NCI-H2107 treated with DMSO at 0.1 percent for 48 hours (cell line): Measurements from ENCODE around the gene CFAP90.

Source experiments
- DNase-seq: peaks from one replicate; lab custom pipeline; 2025; ENCODE audit not compliant: unreplicated experiment; lab: John Stamatoyannopoulos, UW

The CFAP90 gene, protein sequence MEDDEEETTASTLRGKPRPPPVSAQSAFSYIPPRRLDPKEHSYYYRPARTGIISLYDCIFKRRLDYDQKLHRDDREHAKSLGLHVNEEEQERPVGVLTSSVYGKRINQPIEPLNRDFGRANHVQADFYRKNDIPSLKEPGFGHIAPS

DNA sequence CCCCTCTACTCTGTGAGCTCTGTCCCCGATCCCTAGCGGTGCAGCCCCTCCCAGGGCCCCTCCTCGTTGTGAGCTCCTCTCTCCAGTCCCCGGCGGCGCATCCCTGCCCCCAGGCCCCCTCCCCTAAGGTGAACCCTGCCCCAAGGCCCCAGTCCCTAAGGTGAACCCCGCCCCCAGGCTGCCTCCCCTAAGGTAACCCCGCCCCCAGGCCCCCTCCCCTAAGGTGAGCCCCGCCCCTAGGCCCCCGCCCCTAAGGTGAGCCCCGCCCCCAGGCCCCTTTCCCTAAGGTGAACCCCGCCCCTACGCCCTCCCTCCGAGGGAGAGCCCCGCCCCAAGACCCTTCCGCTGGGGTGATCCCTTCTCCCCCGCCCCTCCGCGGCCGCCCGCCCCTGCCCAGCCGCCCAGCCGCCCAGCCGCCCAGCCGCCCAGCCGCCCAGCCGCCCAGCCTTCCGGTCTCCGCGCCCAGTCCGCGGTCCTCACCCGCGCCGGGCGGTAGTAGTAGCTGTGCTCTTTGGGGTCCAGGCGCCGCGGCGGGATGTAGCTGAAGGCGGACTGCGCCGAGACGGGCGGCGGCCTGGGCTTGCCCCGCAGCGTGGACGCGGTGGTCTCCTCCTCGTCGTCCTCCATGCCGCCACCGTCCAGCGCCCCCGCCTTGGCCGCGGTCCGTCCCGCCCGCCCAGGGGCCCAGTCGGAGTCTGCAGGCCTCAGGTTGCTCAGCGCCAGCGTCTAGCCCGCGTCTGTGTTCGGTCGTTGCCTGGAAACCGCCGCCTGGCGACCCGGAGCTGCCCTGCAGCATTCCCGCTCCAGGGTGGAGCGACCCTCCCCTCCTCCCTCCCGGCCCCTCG, at the start of gene CFAP90:
TSS of gene CFAP90 (minus strand) at position 739 of the 845 bp plus-strand sequence. CDS start at position 627, 112 bp downstream.
- DNase-seq = peak; percentile 34

DNA sequence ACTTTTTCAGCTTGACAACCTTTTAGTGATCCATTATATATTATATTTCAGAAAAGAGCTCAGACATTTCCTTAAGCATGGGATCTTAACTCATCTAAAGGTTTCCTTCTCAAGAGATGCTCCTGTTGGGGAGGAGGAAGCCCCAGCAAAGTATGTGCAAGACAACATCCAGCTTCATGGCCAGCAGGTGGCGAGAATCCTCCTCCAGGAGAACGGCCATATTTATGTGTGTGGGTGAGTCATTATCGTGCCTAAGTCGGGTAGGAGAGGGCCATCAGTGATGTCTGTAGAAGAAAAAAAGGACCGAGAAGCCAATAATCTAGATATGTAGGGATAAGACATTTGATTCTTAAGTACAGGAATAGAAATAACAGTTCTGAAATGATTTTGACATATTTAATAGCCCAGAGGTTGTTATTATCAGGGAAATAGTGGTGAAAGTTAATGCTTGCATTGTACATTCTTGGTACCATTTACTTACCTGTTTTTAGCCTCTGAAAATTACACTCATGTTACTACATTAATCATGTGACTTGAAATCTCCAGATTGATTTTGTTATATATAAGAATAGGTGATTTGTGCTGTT, 46.2 kb upstream of the CFAP90 start:
- no peak for DNase-seq

DNA sequence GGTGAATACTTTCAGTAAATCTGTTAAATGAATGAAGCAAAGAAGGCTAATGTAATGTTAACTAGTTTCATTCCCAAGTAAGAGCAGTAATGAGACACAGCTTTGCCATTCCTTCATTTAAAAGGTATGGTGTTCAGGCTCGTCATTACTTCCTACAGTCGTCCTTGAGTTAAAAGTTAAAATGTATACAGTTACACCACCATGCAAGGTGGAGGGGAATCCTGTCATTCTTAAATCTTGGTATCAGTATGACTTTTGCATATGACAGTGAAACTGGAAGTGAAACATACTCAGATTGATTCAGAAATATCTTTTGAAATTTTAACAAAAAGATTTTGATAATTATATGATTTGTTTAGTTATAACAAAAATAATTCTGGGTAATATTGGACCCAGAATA, 43.9 kb upstream of the CFAP90 start:
- DNase-seq = no peak

DNA sequence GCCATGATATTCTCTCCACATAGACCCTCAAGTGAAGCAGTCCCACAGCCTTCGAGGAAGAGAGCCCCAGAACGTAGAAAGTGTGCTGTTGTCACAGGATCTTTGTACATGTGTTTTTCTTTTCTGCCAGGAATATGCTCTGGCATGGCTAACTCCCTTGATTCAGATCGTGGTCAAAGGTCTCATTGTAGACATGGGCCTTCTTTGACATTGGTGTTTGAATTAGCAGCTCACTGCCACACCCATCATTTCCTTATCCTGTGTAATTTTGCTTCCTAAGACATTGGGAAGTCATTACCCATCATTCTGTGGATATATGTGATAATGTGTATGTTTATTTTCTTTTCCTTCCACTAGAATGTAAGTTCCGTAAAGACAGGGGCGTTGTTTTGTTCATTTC, 43.5 kb upstream of the CFAP90 start:
- no peak for DNase-seq

DNA sequence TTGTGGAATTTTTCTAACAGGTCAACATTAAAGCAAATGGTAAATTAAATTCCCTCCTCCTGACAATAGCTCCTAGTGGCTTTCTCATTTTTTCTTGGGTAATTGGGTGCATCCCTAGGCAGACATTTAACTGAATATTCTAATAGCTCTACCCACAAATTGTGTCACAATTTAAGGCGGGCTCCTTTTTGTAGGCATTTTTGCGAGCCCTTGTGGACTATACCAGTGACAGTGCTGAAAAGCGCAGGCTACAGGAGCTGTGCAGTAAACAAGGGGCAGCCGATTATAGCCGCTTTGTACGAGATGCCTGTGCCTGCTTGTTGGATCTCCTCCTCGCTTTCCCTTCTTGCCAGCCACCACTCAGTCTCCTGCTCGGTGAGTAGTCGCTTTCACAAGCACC, 38.0 kb upstream of the CFAP90 start:
- DNase-seq = no peak

DNA sequence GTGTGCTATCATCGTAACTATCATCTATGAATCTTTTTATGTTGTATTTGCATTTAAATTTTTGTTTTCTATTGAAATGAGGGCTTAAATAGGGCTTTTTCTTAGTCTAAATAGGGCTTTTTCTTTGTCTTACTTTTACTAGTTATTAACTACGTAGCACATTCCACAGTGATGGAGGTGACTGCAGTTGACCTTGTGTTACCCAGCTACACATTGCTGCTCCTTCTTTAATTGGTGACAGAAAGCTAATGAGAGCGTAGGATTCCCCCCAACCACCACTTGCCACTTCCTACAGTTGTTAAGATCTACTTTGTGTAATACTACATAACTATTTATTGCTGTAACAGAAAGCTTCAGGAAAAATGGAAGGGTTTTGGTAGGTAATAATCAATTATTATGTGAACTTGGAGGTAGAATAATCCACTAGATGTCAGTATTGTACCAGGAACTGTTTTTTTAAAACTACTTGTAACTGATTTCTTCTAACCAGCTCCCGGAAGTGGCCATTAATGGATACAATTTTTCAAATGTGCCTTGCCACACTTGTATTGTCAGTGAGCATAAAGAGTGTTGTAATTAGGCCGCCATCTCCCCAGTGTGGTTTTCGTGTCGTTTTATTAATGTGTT, 36.0 kb upstream of the CFAP90 start:
- DNase-seq = peak; percentile 79

DNA sequence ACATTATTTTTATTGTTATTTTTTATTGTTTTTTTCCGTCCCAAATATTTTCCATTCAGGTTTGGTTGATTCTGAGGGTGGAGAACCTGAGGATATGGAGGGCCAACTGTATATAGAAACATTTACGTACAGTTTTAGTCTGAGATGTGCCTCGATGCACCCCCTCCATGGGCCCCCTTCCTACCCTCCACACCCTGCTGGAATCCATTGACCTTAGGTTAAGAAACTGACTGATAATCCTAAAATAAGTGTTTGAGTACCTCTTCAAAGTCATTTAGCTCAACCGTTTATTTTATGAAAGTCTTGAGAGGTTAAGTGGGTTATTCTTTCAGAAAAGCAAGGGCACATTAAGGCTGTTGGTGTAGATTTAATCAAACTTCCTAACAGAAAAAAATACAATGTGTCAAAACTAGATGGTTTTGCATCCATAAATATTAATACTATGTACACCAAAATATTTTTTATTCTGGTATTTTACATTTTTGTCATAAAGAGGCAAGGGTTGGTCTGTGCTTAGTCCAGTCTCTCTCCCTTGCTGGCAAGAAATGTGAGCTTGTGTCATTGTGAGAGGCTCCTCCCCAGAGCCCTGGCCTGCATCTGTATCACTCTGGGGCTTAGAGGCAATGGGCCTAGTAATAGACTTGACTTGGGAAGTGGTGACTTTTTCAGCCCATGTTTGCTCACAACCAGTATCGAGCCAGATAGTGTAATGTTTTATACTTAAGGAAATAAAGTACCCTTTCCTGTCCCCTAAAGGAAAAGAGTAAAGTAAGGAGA, 33.7 kb upstream of the CFAP90 start:
- DNase-seq = no peak

DNA sequence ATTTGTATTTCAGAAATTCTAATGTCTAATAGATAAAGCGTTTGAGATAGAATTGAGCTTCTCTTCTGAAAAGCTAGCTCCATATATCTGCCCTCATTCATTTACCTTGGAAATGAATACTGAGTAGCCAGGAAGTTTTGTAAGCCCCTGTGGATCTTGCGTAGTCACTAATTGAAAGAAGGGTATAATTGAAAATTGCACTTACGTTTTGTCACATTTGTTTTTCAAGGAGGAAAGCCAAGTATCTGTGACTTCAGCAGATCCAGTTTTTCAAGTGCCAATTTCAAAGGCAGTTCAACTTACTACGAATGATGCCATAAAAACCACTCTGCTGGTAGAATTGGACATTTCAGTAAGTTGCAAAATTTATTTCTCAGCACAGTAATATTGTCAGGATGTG, 32.0 kb upstream of the CFAP90 start:
- DNase-seq = no peak

DNA sequence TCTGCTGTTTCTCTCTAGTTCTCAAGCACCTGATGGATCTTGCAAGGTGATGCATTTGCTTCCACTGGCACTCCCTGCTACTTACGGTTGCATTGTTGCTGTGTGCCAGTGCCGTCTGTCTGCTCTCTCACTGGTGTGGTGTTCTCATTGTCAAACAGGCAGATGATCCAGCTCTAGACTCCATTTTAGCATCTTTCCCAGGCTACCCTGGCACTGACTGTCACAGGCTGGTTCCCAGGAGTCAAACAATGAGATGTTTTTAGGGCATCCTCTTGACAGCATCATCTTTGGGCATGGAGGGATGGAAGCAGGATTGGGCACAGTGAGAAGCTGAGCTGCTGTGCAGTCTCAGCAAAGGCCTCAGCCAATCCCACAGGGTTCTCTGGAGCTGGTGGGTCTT, 30.9 kb upstream of the CFAP90 start:
- no peak for DNase-seq

DNA sequence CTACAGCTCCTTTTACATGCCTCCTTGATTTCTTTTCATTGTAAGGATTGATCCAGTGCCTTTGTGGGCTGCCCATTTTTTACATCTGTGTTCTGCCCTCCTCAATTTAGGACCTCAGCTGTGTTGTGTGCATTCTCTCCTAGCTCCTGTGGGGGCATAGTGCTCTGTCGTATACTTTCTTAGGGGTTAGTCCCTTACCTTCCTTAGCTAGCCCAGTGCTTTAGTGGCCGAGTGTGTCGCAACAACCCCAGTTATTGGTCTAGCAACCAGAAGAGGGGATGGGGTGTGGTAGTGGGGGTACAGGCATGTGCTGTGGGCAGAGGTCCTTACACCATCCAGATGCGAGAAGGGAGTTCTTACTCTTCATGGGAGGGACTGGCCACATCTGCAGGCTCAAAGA, 30.2 kb upstream of the CFAP90 start:
- DNase-seq = no peak

DNA sequence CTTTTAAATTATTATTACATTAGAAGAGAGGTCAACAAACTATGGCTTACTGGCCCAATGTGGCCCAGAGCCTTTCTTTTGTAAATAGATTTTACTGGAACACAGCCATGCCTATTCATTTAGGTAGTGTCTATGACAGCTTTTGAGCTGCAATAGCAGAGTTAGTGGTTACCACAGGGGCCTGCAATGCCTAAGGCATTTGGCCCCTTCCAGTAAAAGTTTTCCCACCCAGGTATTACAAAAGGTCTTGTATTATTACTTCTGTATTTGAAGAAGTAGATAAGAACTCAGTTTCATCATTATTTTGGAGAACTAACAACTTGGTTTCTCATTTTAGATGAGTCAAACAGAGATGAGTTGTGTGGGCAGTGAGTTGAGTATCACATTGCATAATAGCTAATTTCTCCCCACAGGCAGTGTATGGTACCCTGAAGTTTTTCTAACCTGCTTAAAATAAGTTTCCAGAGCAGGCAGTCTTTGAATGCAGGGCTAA, 27.5 kb upstream of the CFAP90 start:
- DNase-seq = no peak

DNA sequence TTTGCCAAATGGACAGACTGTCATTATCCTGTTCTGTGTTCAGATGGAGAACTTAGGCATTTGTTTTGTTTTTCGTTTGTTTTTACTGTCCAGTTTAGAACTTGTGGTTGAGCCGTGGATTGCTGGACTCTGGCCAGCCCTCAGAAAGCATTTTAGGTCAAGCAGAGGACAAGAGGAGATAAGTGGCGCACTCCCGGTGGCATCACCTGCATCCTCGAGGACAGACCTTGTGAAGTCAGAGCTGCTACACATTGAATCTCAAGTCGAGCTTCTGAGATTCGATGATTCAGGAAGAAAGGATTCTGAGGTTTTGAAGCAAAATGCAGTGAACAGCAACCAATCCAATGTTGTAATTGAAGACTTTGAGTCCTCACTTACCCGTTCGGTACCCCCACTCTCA, 26.9 kb upstream of the CFAP90 start:
- DNase-seq = no peak

DNA sequence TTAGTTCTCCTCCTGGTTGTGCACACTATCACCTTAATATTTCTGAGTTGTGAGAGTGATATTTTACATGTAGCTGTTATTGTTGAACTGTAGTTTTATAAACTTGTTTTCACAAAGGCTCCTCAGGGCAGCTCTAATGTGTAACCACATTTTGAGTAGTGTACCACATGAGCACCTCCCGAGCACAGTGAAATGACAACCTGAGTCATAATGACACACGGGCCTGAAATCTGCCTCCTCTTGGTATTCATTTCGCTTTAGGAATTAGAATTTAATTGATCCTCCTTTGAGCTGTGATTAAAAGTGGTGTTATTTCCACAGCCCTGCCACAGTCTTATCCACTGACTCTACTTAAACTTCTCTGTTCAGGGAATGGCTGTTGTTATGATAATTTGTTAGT, 25.9 kb upstream of the CFAP90 start:
- DNase-seq = no peak

DNA sequence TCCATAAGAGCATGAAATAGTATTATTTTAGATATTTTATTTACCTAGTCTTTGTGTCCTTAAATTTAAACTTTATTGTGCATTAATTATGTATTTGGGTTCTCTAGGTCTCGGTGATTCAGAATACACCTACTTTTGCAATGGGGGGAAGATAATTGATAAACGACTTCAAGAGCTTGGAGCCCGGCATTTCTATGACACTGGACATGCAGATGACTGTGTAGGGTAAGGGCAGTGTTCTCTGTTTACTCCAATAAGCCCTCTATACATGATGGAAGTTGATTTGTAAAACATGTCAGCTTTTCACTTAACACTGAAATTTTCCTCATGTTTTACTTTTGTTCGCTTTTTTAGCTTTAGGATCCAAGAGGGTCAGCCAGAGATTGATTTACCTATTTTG, 24.2 kb upstream of the CFAP90 start:
- DNase-seq = no peak

DNA sequence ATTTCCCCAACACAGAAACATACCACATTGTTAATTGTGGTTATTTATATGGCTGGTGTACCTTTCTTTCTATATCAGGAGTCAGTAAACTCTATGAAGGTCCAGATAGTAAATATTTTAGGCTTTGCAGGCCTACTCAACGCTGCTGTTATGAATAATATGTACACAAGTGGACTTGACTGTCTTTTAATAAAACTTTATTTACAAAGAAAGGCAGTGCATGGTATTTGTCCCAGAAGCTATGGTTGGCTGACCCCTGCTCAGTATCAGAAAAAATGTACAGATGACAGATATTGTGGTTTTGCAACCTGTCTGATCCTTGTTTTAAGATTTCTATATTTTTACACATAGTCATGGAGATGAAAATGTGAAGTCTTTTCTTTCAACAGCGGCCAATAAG, 23.7 kb upstream of the CFAP90 start:
- no peak for DNase-seq

DNA sequence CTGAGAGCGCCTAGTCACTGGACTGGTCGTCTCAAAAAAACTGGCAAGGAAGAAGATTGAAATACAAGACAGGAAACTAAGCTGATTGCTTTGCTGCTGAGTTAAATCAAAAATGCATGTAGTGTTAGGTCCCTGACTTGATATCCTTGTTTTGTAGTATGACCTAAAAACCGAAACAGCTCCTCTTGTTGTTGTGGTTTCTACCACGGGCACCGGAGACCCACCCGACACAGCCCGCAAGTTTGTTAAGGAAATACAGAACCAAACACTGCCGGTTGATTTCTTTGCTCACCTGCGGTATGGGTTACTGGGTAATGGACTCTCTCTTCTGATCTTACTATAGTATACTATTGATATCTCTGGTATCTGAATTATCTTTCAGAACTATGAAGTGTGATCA, 22.3 kb upstream of the CFAP90 start:
- DNase-seq = no peak

DNA sequence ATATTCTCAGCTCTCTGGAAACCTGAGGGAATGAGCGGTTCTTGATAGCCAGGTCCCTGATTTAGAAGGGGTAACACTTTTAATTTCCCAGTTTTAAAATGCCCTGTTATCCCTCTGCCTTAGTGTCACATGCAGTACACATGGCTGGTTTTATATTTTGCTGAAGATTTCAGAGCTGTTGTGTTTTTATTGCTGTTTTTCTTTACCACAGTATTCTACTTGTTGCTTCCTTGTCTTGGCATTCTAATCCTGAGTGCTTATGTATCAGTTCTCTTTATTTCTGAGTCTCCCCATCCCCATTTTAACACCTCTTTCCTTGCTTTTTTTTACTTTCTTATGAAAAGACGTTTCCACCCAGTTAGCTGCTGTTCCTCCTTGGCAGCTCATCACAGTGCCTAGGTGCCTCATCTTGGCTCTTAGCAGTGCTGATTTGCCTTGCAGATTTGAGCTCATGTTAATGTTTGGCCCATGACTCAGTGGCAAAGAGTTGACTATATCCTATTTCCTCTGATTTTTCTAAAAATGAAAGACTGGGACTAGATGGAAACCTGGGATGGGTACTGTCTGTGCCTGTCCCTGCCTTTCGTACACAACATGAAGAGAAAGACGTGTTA, 21.7 kb upstream of the CFAP90 start:
- no peak for DNase-seq

DNA sequence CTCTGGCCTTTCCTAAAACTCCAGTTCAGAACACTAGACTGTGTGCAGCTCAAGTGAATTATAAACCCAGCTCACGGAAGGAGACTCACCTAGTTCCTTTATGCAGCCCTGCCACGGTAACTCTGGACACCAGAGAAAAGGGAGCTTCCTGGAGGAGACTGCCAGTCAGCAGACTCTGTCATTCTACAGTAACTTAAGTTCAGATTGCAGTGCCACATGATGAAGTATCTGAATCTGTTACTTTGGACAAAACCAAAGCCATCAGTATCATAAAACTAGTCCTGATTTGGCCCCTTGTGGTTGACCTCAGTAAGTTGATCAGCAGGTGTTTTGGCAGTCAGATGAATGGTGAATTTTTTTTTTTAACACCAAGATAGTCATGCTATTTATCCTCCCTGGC, 20.7 kb upstream of the CFAP90 start:
- no peak for DNase-seq

DNA sequence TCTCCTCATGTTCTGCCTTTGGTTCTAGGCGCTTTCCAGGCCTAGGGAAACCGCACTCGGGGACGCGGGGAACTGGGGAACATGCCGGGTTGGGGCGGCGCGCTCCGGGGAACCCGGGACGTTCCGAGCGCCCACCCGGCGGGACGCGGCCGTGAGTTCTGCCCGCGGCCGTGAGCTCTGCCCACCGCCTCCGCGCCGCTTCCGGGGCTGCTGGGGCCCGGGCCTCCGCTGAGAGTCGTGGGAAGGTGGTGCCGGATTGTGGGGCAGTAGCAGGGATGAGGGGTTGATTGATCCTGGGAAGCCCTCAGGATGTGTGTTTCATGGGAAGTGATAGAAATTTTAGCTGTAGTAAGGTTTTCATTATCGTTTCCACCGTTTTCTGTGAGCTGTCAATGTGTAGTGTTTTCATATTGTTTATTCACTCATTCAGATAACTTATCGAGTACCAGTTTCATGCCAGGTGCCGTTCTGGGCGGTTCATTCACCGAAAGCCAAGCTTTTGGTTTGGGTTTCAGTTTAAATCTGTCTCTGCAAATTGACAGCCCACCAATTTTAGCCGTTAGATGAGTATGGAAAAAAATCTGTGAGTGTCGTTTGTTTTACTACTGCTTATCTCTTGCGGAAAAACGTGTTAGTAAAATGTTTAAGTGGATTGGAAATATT, 18.7 kb upstream of the CFAP90 start:
- no peak for DNase-seq
